ENCODE measurements around the gene HMGCL. TPM values are rescaled to one million over a fixed set of nuclear protein-coding genes. Genes with fewer than 3 reads are reported as not detected.

The HMGCL gene
- total and polyA plus RNA-seq, 2 of the 13 experiments (the other 11 are each of a cell fraction or from before 2014, with no cell fraction given): 21.3 to 41.4 TPM

- TF ChIP-seq CBX5 (CRISPR knock-in tag; IDR thresholded peaks at IDR 0.05; ENCODE audit: borderline replicate concordance) (no peak), GATAD2A (CRISPR knock-in tag; IDR thresholded peaks at IDR 0.05) (0 out of 2 replicates have a peak, but pooled peaks have one; percentile 26), ZNF318 (CRISPR knock-in tag; IDR thresholded peaks at IDR 0.05) (no peak; the same call in 1 of the 2 replicates), ZFAT (CRISPR knock-in tag; conservative IDR thresholded peaks at IDR 0.05) (no peak), XRCC5 (optimal IDR thresholded peaks at IDR 0.05; ENCODE audit: low read length) (no peak), SP2 (CRISPR knock-in tag; IDR thresholded peaks at IDR 0.05) (peak; percentile 53), ARNT2 (CRISPR knock-in tag; IDR thresholded peaks at IDR 0.05; ENCODE audit: low read depth) (peak; percentile 77; the same call in 1 of the 2 replicates), UBTF (CRISPR knock-in tag; IDR thresholded peaks at IDR 0.05) (peak; percentile 71; the same call in 1 of the 2 replicates)
- TF ChIP-seq, protein P1, sequence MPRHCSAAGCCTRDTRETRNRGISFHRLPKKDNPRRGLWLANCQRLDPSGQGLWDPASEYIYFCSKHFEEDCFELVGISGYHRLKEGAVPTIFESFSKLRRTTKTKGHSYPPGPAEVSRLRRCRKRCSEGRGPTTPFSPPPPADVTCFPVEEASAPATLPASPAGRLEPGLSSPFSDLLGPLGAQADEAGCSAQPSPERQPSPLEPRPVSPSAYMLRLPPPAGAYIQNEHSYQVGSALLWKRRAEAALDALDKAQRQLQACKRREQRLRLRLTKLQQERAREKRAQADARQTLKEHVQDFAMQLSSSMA (CRISPR knock-in tag; IDR thresholded peaks at IDR 0.05): no peak
- TF ChIP-seq, protein P2, sequence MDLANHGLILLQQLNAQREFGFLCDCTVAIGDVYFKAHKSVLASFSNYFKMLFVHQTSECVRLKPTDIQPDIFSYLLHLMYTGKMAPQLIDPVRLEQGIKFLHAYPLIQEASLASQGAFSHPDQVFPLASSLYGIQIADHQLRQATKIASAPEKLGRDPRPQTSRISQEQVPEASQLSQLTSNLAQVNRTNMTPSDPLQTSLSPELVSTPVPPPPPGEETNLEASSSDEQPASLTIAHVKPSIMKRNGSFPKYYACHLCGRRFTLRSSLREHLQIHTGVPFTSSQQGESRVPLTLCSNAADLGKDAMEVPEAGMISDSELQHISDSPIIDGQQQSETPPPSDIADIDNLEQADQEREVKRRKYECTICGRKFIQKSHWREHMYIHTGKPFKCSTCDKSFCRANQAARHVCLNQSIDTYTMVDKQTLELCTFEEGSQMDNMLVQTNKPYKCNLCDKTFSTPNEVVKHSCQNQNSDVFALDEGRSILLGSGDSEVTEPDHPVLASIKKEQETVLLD (CRISPR knock-in tag; IDR thresholded peaks at IDR 0.05; ENCODE audit: low read depth): peak; percentile 66
- TF ChIP-seq, protein P3, sequence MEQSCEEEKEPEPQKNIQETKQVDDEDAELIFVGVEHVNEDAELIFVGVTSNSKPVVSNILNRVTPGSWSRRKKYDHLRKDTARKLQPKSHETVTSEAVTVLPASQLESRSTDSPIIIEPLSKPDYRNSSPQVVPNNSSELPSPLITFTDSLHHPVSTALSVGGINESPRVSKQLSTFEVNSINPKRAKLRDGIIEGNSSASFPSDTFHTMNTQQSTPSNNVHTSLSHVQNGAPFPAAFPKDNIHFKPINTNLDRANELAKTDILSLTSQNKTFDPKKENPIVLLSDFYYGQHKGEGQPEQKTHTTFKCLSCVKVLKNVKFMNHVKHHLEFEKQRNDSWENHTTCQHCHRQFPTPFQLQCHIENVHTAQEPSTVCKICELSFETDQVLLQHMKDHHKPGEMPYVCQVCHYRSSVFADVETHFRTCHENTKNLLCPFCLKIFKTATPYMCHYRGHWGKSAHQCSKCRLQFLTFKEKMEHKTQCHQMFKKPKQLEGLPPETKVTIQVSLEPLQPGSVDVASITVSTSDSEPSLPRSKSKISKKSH (CRISPR knock-in tag; IDR thresholded peaks at IDR 0.05; ENCODE audit: borderline replicate concordance): no peak; the same call in 1 of the 2 replicates
- TF ChIP-seq, protein P4, sequence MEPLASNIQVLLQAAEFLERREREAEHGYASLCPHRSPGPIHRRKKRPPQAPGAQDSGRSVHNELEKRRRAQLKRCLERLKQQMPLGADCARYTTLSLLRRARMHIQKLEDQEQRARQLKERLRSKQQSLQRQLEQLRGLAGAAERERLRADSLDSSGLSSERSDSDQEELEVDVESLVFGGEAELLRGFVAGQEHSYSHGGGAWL (CRISPR knock-in tag; IDR thresholded peaks at IDR 0.05): no peak
Observed at GRCh38 chr1:23800400-23801337, 24.6 kb downstream of the HMGCL start, which contains the start of gene GALE (continued).
